GM19035 (cell line): ENCODE results near the gene PAMR1.
"Not testable (repeated sequence)": the region's sequence is repeated elsewhere in the genome, so short reads cannot be mapped to it uniquely, and the experiment has no call there.

Source experiments
- ATAC-seq: cut with Tn5 transposase; IDR thresholded peaks from one replicate; pipeline ENCODE4 v1.9.1; 2021; ENCODE audit not compliant: unreplicated experiment

PAMR1 gene, protein sequence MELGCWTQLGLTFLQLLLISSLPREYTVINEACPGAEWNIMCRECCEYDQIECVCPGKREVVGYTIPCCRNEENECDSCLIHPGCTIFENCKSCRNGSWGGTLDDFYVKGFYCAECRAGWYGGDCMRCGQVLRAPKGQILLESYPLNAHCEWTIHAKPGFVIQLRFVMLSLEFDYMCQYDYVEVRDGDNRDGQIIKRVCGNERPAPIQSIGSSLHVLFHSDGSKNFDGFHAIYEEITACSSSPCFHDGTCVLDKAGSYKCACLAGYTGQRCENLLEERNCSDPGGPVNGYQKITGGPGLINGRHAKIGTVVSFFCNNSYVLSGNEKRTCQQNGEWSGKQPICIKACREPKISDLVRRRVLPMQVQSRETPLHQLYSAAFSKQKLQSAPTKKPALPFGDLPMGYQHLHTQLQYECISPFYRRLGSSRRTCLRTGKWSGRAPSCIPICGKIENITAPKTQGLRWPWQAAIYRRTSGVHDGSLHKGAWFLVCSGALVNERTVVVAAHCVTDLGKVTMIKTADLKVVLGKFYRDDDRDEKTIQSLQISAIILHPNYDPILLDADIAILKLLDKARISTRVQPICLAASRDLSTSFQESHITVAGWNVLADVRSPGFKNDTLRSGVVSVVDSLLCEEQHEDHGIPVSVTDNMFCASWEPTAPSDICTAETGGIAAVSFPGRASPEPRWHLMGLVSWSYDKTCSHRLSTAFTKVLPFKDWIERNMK

DNA sequence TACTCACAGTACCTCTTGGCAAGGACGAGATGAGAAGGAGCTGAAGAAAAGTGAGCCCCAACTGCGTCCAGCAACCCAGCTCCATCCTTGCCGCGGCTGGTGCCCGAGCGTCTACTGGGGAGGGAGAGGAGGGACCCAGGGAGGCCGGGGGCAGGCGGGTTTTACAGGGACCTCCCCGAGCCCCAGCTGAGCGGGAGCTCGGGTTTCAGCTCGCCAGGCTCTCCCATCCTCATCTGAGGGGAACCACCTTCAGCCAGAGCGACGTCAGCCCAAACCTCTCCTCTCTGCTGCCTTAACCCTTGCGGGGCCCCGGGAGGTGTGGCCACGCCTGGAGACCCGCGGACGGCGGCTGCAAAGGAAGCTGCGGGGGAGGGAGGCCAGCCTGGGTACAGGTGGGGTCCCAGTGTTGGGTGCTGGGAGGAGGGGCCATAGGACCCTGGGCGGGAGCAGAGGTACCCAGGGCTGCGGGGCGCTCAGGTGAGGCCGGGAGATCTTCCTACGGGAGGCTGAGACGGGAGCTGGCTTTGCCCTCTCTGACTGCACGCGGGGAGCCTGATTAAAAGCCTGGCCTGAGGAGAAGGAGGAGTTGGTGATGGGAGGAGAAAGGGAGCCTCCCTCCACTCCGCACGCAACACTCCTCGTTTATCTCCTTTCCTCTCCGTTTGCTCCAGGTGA lies at the start of gene PAMR1:
Gene PAMR1, minus strand, starts transcription at position 116 of the 675 bp plus-strand sequence. Its CDS starts 31 bp downstream, at position 85.
- no peak for ATAC-seq

DNA sequence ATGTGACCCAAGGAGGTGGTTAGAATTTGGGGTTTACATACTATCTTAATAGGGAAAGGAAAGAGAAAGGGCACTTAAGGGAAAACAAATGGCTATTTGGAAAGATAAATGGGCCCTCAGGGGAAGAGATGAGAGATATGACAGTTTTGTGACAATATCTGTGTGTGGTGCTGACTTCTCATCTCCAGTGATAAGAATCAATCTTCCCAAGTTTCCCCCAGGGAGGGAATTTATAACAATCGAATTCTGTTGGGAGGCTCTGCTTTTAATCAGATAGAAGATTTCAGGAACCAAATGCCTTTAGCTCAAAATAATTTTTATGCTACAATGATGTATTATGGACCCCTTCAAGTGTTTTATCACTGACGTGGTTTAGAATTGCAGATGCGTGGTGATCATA lies 46.3 kb upstream of the PAMR1 start:
- ATAC-seq = no peak

- no peak for ATAC-seq
Measured at GRCh38 chr11:35567737-35568465, 42.5 kb upstream of the PAMR1 start.

GRCh38 chr11:35566885-35567284 lies 41.5 kb upstream of the PAMR1 start:
- no peak for ATAC-seq

GRCh38 chr11:35566181-35566580 lies 40.8 kb upstream of the PAMR1 start:
- no peak for ATAC-seq

DNA sequence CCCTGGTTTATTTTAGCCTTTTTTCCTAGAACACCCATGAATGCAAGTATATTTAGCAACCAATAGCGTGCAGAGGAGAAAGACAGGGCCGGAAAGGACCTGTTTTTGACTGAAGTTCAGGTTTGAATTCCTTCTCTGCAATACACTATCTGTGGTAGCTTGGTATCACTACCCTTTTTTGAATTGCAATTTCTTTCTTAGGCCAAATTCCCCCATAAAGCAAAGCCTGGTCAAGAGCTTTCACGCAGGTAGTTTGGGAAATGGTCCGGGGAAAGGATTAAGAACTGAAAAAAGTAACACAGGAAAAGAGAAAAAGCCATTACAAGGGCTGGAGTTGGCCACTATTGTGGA lies 38.8 kb upstream of the PAMR1 start:
- ATAC-seq = no peak

DNA sequence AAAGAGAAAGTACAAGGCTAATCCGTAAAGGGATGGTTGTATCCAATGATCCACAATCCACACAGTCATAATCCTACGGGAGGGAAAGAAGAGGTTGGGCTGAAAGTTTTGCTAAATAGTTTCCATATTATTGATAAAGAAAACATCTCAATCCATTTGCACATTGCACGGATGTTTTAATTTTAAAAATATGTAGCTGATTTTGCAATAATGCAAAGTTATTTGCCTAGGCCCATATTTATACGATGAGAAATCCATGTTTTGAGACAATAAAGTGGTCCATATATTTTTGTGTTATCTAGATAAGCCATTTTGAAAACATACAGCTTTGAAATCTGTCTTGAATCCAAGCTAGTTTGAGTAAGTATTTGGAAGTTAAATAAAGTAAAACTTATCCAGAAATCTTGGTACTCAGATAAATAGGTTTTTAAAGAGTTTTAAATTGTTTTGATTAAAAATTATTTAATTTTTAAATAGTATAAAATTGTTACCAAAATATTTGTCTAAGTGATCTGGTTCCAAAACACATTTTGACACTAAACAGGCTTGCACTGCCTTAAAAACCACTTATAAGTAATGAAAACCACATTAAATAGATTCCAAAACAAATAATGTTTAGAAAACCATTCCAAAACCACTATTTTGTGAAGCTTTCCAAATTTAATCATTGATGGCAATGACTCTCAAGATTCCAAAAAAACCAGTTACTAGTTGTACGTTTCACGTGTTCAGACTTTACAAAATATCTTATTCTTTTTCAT lies 38.2 kb upstream of the PAMR1 start:
- ATAC-seq = no peak

DNA sequence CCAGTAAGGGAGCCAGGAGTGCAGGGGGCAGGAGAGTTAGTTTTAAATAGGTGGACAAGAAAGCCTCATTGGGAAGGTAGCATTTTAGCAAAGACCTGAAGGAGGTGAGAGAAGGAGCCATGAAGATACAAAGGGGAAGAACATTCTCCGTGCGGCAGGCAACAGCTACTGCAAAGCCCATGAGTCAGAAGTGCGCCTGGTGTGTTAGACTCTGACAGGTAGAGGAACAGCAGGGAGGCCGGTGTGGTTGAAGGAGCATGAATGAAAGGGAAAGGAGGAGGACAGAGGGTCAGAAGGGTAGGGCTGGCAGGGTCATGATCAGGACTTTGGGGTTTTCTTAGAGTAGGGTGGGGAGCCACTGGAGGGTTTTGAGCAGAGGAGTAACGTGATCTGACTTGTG lies 34.5 kb upstream of the PAMR1 start:
- no peak for ATAC-seq

DNA sequence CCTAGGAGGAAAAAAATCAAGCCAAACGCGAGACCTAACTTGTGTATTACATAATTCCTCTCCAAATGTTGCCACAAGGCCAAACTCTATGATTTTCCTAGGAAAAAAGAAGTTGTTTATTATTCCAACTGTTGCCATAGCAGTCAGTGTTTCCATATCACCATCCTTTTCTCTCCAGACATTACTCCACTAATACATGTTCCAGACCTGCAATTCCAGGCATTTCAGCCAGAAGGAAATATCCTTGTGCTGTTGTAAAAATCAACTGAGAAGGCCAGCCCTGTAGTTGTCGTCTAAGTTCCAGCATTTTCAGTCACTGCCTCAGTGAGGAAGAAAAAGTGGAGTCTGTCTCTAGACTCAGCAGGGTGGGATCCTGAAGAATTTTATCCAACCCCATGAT lies 33.1 kb upstream of the PAMR1 start:
- no peak for ATAC-seq

- ATAC-seq = no peak
Measured at GRCh38 chr11:35555488-35555887, 30.1 kb upstream of the PAMR1 start.

DNA sequence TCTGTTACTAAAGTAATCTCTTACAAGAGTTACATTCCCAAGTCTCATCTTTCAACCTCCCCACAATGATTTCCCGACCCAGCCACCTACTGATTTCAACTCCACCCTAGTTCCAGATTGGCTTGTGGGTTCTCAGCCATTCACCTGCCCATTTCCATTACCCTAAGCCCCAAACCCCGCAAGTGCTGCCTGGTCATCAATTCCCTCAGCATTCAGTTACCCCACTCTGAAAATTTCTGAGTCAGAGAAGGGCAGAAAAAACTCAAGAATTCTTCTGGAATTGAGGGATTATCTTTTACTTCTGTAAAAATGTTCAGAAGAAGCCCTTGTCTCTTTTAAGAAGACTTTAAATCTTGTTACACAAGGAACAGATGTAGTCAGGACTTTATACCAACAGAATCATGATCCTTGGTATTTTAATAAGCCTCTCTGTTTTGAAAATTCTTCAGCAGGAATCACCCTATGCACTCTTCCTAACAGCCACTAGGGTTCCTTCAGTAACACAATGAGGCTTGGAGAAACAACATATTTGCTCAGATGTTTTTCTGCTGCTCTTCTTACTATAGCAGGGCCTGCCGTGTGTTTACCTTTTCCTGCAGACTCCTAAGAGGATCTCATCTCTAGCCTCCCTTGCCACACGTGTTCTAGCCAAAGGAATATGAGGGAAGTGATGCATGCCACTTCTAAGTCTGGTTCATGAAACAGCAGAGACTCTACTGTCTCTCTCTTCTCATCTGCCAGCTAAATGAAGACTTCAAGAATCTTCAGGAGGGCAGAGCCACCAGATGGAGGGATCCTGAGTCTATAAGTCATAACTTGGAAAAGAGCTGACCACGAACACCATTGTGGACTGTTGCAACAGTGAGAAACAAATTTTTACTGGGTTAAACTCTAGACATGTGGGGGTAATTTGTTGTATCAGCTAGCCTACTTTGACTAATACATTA lies 29.3 kb upstream of the PAMR1 start:
- no peak for ATAC-seq

DNA sequence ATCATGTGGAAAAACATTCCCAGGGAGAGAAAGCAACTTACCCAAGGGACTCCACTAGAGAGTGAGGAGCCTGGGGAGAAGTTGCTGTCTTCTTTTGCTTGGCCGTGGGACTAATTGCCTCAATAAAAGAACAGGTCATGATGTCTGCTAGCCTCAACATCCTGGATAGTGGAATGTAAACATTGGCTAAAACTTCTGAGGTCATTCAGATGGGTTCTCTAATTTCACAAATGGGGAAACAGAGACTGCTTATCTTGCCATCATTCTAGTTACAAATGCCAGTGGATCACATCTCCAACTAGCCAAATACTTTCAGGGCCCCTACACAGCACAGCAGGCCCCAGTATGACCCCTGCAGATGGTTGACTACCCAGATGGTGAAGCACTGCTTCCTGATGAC lies 28.4 kb upstream of the PAMR1 start:
- ATAC-seq = no peak

DNA sequence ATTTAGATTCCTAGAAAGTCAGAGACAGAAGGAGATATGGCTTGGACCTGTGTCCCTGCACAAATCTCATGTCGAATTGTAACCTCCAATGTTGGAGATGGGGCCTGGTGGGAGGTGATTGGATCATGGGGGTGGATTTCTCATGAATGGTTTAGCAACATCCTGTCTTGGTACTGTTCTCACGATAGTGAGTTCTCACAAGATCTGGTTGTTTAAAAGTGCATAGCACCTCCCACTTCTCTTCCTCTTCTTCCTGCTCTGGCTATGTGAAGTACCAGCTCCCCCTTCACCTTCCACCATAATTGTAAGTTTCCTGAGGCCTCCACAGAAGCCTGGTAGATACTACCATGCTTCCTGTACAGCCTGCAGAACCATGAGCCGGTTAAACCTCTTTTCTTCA lies 27.6 kb upstream of the PAMR1 start:
- ATAC-seq = no peak

- no peak for ATAC-seq
Measured at GRCh38 chr11:35552616-35553015, 27.2 kb upstream of the PAMR1 start.

GRCh38 chr11:35550374-35551036 lies 25.1 kb upstream of the PAMR1 start:
- ATAC-seq = no peak

DNA sequence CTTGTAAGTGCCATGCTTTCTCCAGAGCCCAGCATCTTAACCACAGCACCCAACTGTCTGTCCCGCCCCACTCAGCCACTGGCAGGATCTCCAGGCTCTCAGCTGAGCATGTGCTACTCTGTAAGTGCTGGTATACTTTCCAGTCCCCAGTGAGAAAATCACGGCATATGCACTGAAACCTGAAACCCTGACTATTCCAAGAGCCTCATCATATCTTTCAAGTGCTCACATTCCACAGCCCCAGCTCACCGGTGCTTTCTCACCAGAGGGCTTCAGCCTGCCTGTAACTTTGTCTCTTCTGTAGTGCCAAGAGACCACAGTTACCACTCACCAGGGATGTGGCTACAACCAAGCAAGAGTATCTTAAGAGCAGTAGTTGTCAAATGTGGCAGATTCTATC lies 24.4 kb upstream of the PAMR1 start:
- no peak for ATAC-seq

DNA sequence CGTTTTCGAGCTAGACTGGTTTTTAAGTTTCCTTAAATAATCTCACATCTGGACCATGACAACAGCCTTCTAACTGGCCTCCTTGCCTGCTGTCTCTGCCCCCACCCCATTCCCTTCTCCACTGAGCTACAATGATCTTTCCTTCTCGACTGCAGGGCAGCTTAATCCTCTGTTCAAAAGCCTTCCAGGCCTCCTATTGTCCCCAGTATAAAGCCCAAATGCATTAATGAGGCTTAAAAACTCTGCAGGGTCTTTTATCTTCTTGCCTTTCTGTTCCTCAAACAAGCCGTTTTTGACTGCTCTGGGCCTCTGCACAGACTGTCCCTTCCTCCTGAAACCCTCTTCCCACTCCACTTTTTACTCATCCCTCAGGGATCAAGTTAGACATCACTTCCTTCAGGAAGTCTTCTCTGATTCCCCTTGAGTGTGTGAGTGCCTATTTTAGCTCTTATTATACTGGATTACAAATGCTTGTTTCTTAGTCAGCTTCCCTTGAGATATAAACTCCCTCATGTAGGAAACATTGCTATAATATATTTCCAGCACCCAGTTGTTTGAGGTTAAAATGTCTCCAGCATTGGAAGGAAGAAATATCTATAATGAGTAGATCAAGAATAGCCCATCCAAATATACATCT lies 23.6 kb upstream of the PAMR1 start:
- ATAC-seq = no peak

DNA sequence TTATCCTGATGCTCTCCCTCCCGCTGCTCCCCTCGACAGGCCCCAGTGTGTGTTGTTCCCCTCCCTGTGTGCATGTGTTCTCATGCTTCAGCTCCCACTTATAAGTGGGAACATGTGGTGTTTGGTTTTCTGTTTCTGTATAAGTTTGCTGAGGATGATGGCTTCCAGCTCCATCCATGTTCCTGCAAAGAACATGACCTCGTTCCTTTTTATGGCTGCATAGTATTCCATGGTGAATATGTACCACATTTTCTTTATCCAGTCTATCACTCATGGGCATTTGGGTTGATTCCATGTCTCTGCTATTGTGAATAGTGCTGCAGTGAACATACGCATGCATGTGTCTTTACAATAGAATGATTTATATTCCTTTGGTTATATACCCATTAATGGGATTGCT lies 22.6 kb upstream of the PAMR1 start:
- not testable (repeated sequence) for ATAC-seq
